Activated CD8-positive, alpha-beta T cell treated with anti-CD3 and anti-CD28 coated beads for 36 hours (primary cell): ENCODE measurements around the gene MTIF2. TPM values are rescaled to one million over a fixed set of nuclear protein-coding genes. Genes with fewer than 3 reads are reported as not detected.

Source experiments
- ATAC-seq: fragments of 200-7000 bp; cut with Tn5 transposase; one replicate; pipeline ENCODE4 v1.10.0; 2021; ENCODE audit warnings: mild to moderate bottlenecking, moderate library complexity
- CTCF ChIA-PET: fragments of 350-600 bp; sonication (Branson Sonifier 250); formaldehyde crosslinking; loops from one replicate; lab custom pipeline; 2021; ENCODE audit warnings: antibody characterized with exemption; lab: Charles Lee
- POLR2A ChIA-PET: fragments of 350-600 bp; sonication (Branson Sonifier 250); formaldehyde crosslinking; loops from one replicate; lab custom pipeline; 2021; ENCODE audit warnings: antibody characterized with exemption; lab: Charles Lee
- DNase-seq: peaks from one replicate; pipeline ENCODE4 v3.0.0-alpha.2; 2020
- H3K27ac Mint-ChIP-seq: one replicate; pipeline ENCODE4 v1.8.0; 2021; ENCODE audit warnings: mild to moderate bottlenecking, mixed read lengths
- H3K27me3 Mint-ChIP-seq: one replicate; pipeline ENCODE4 v1.8.0; 2021; ENCODE audit warnings: mixed read lengths
- H3K36me3 Mint-ChIP-seq: one replicate; pipeline ENCODE4 v1.8.0; 2021; ENCODE audit warnings: low read depth, mixed read lengths
- H3K4me1 Mint-ChIP-seq: one replicate; pipeline ENCODE4 v1.8.0; 2021; ENCODE audit warnings: low read depth, mixed read lengths
- H3K4me3 Mint-ChIP-seq: one replicate; pipeline ENCODE4 v1.8.0; 2021; ENCODE audit warnings: mild to moderate bottlenecking, moderate library complexity, mixed read lengths
- H3K9me3 Mint-ChIP-seq: one replicate; pipeline ENCODE4 v1.8.0; 2021; ENCODE audit warnings: mixed read lengths
- CTCF ChIP-seq: fragments of 200-600 bp; IDR thresholded peaks from one replicate; pipeline ENCODE4 v1.8.0; 2022; ENCODE audit warnings: antibody characterized with exemption, mild to moderate bottlenecking
- intact Hi-C: fragments of 100-400 bp; cut with micrococcal nuclease; formaldehyde crosslinking; loops from one replicate; pipeline ENCODE4 v1.10.0; 2022
- total RNA-seq, 2 experiments: library from RNA; stranded (reverse); gene quantifications; one replicate each; pipeline ENCODE4 v1.2.3, GENCODE V29; 2021

MTIF2 gene
- total RNA-seq, 2 experiments from 2014 or later: 50.5 to 51.1 TPM

- no peaks in the 10 kb centered on the region for H3K27me3 Mint-ChIP-seq
- ATAC-seq: peak; percentile 14
- no peaks in the 10 kb centered on the region for H3K9me3 Mint-ChIP-seq
- ChIA-PET POLR2A (interaction anchor here (0.6 to 1.4 kb wide), 10 partner anchors 9 to 384 kb away, joined by 3 to 13 read pairs (median 4); partner anchors contain the start of gene CCDC88A), CTCF (interaction anchor here (0.6 kb wide), 1 partner anchor 64 kb away, joined by 3 read pairs; no protein-coding TSS in a partner anchor)
- H3K36me3 Mint-ChIP-seq: peaks cover 58% of the 10 kb centered on the region
- intact Hi-C loops: no loop called here
- DNase-seq: peak; percentile 55
- TF ChIP-seq CTCF: no peak
- peaks cover 50% of the 10 kb centered on the region for H3K4me1 Mint-ChIP-seq
- H3K27ac Mint-ChIP-seq: peak overlapping the region; percentile 96
- peak overlapping the region; percentile 90 for H3K4me3 Mint-ChIP-seq
These were observed 36.0 kb downstream of the MTIF2 start for GRCh38 chr2:55232863-55233657.

- intact Hi-C loops: no loop called here
- Mint-ChIP-seq H3K4me3 (peak within 1 kb of the TSS; percentile 90), H3K9me3 (no peaks in the 10 kb centered on the region), H3K27ac (peak within 1 kb of the TSS; percentile 96), H3K27me3 (no peaks in the 10 kb centered on the region), H3K36me3 (peaks cover 62% of the 10 kb centered on the region), H3K4me1 (peaks cover 55% of the 10 kb centered on the region)
- DNase-seq: peak; percentile 91
- TF ChIP-seq CTCF: no peak
- CTCF ChIA-PET: interaction anchor here (0.6 kb wide), 1 partner anchor 63 kb away, joined by 3 read pairs; no protein-coding TSS in a partner anchor
- POLR2A ChIA-PET: interaction anchor here (0.6 to 1.4 kb wide), 10 partner anchors 8 to 384 kb away, joined by 3 to 13 read pairs (median 4); partner anchors contain the start of genes CCDC88A and RTN4
- ATAC-seq: peak; percentile 89
These were observed 36.8 kb downstream of the MTIF2 start, which contains the start of the genes CLHC1 and RPS27A for GRCh38 chr2:55232084-55232862. CLHC1 (minus strand) TSS chr2:55232293; CDS start chr2:55222411, 9,882 bp downstream. RPS27A (plus strand) TSS chr2:55232688; CDS start chr2:55232825, 137 bp downstream.

- Mint-ChIP-seq H3K36me3 (peaks cover 59% of the 10 kb centered on the region), H3K27me3 (no peaks in the 10 kb centered on the region), H3K4me3 (peak overlapping the region; percentile 90), H3K4me1 (peaks cover 54% of the 10 kb centered on the region), H3K27ac (peak overlapping the region; percentile 96), H3K9me3 (no peaks in the 10 kb centered on the region)
- peak; percentile 6 for ATAC-seq
- TF ChIP-seq CTCF: no peak
- CTCF ChIA-PET: no interaction called here
- intact Hi-C loops: no loop called here
- POLR2A ChIA-PET: interaction anchor here (0.6 kb wide), 1 partner anchor 23 kb away, joined by 3 read pairs; no protein-coding TSS in a partner anchor
- DNase-seq: no peak
These were observed 37.4 kb downstream of the MTIF2 start for GRCh38 chr2:55231546-55232083.

GRCh38 chr2:55230551-55230950, 38.5 kb downstream of the MTIF2 start:
- no peak for TF ChIP-seq CTCF
- Mint-ChIP-seq H3K4me1 (peaks cover 46% of the 10 kb centered on the region), H3K27ac (no peak overlapping the region), H3K9me3 (no peaks in the 10 kb centered on the region), H3K27me3 (no peaks in the 10 kb centered on the region), H3K4me3 (peak overlapping the region; percentile 90), H3K36me3 (peaks cover 54% of the 10 kb centered on the region)
- ATAC-seq: no peak
- intact Hi-C loops: no loop called here
- DNase-seq: no peak
- ChIA-PET CTCF (no interaction called here), POLR2A (interaction anchor here (0.7 to 0.9 kb wide), 2 partner anchors 56 to 289 kb away, joined by 3 read pairs; partner anchors contain the start of gene CFAP36)
